ENCODE results near the gene PRELID1.

GRCh38 chr5:177349362-177349647 lies 45.7 kb downstream of the PRELID1 start:
- TF ChIP-seq YY1 (IDR thresholded peaks at IDR 0.05; ENCODE audit: insufficient read depth, insufficient read length) (no peak), ZNF274 (IDR thresholded peaks at IDR 0.05; ENCODE audit: low read depth, low read length) (no peak)

Data from NT2/D1 (cell line).